ENCODE results near the gene CFTR.

The CFTR gene

DNA sequence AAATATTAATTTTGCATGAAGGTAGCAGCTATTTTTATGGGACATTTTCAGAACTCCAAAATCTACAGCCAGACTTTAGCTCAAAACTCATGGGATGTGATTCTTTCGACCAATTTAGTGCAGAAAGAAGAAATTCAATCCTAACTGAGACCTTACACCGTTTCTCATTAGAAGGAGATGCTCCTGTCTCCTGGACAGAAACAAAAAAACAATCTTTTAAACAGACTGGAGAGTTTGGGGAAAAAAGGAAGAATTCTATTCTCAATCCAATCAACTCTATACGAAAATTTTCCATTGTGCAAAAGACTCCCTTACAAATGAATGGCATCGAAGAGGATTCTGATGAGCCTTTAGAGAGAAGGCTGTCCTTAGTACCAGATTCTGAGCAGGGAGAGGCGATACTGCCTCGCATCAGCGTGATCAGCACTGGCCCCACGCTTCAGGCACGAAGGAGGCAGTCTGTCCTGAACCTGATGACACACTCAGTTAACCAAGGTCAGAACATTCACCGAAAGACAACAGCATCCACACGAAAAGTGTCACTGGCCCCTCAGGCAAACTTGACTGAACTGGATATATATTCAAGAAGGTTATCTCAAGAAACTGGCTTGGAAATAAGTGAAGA lies 112.3 kb downstream of the CFTR start:
- DNase-seq = no peak

DNA sequence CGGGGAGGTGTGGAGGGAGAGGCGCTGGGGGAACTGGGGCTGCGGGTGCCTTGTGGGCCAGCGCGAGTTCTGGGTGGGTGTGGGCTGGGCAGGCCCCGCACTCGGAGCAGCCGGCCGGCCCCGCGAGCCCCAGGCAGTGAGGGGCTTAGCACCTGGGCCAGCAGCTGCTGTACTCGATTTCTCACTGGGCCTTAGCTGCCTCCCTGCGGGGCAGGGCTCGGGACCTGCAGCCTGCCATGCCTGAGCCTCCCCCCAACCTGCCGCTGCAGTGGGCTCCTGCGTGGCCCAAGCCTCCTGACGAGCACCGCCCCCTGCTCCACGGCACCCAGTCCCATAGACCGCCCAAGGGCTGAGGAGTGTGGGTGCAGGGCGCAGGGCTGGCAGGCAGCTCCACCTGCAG lies 116.3 kb downstream of the CFTR start:
- DNase-seq = no peak

DNA sequence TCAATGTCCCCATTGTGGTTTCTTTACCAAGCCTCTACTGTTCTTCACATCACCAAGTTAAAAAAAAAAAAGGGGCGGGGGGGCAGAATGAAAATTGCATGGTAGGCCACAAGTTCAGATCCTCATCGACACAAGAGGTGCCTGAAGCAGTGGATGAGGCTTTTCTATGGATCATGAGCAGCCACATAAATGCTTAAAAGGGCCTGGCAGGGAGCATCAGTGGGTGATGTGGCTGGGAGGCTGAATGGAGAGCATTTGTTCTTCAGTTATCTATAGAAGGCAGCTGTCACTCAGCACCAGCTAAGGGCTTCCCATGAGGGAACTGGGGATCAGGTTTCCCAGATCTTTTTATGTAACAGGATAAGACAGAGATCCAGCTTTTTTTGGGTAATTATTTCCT lies 117.9 kb downstream of the CFTR start:
- DNase-seq = no peak

DNA sequence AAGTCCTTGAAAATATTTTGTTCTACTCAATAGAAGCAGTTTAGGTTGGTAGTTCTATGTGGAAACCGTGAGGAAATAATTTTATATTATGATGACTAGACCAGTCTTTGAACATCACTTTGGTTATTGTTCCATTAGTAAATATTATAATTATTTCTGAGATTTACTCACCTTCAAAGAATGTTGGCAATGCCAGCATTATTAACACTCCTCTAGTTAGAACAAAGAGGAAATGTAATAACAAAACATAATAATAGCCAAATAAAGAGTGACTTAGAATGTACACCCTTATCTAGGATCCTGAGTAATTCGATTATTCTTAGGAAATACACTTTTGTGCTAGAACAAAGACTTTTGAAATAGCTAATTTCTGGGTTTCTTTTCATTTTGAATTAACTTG lies 121.1 kb downstream of the CFTR start:
- no peak for DNase-seq

DNA sequence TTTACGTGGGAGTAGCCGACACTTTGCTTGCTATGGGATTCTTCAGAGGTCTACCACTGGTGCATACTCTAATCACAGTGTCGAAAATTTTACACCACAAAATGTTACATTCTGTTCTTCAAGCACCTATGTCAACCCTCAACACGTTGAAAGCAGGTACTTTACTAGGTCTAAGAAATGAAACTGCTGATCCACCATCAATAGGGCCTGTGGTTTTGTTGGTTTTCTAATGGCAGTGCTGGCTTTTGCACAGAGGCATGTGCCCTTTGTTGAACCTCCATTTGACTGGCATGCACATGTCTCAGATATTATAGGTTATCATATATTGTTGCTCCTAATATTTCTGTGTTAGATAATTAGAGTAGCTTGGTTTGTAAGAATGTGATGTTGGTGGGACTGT lies 123.8 kb downstream of the CFTR start:
- no peak for DNase-seq

DNA sequence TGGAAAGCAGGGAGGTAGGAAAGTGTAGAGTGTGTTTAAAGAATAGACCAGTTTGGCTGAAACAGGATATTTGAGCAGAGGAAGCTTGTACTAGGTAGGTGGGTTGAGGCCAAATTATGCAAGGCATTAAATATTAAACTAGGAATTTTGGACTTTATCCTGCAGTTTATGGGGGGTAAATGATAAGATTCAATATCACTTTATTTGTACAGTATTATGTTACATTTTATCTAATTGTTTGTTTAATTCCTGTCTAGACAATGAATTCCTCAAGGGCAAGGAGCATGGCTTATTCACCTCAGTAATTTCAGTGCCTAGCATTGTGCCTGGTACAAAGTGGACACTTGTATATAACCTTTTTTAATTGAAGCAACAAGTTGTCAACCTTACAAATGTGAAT lies 125.9 kb downstream of the CFTR start:
- no peak for DNase-seq

DNA sequence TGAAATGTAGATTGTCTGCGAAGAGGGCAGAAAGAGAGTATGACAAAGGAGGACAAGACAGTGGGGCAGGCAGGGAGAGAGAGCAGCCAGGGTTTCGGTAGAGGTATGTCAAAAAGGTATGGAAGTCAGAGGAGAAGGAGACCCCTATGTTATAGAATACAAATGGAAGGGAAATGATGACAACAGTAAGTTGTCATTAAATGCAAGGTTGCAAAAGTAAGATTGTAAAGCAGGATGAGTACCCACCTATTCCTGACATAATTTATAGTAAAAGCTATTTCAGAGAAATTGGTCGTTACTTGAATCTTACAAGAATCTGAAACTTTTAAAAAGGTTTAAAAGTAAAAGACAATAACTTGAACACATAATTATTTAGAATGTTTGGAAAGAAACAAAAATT lies 126.3 kb downstream of the CFTR start:
- DNase-seq = no peak

DNA sequence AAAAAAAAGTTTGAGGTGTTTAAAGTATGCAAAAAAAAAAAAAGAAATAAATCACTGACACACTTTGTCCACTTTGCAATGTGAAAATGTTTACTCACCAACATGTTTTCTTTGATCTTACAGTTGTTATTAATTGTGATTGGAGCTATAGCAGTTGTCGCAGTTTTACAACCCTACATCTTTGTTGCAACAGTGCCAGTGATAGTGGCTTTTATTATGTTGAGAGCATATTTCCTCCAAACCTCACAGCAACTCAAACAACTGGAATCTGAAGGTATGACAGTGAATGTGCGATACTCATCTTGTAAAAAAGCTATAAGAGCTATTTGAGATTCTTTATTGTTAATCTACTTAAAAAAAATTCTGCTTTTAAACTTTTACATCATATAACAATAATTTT lies 130.6 kb downstream of the CFTR start:
- DNase-seq = no peak

DNA sequence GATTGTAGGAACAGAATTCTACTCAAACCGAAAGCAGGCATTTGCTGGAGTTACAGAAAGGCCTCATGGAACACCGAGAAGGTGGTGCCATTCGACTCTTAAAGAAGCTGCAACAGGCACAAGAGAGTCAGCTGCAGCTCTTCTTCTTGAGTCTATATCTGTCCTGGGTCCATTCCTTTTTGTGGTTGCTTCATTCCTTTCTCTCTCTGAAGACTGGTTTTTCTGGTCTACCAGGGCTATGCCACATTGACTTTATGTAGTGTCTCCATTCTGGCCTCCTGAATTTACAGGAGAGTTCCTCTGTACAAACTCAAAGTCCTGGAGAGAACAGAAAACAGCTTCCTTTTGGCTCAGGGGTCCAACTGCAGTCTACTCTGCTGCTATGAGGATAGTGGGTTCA lies 132.8 kb downstream of the CFTR start:
- no peak for DNase-seq

DNA sequence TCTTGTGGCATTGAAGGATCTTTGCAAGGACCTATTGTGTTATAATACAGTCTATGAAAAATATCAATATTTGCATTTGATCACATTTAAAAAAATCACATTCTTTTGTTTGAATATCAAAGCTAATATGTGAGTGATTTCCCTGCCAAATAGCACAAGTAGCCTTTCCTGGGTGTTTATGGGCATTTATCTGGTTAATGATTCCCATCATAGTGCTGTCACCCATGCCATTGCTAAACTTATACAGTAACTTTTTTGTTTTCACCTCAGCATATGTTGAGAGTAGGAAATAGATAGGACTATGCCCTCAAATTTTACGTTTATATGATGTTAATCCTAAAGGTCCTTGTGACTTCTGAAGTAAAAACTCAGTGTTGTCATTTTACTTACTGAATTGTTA lies 136.9 kb downstream of the CFTR start:
- no peak for DNase-seq

DNA sequence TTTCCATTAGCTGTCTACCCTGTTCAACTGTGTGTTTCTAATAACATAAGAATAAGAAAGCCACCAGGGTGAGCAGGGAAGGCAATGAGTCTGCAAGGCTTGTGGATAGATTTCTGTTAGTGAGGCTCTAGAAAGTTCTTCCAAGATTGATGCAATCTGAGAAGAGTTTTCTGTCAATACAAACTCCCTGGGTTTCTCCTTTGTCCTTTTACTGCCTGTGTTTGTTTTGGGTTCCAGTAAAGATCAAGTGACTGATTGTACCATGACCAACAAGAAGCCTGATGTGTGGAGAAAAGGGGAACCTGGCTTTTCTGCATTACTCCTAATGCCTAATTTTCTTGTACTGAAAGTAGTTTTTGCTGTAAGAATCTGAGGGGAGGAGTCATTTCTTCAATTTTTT lies 139.9 kb downstream of the CFTR start:
- no peak for DNase-seq

DNA sequence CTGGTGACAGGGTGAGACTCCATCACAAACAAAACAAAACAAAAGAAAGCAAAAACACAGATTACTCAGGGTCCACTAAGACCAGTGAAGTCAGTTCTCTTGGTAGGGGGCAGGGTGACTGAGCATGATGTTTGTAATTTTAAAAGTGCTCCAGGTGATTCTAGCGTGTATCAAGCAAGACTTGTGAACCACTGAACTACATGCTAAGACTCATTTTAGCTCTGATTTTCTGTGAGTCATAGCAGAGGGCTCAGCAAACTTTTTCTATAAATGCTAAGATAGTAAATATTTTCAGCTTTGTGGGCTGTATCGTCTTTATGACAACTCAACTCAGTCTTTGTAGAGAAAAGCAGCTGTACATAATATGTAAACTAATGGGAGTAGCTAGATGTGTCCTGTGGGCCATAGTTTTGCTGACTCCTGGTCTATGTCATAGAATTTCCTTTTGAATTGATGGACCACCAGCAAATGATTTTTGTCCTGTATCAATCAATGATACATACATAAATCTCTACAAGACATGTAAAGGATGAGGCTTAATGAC lies 141.3 kb downstream of the CFTR start:
- DNase-seq = no peak

DNA sequence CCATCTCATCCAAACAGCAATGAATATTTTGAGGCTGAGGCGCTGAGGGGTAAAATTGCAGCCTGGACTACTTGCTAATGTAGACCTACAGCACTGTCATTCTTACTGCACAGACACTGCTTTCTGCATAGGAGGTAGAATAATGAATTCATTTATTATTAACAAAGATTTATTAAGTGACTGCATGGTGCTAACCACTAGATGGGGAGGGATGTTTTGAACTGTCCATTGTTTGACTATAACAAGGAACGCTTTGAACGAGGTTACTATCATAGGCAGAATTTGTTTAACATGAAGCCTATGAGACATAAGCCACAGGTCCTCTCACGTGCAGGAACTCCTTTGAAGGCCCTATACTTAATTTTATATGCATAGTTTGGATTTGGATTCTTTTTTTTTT lies 143.8 kb downstream of the CFTR start:
- DNase-seq = no peak

DNA sequence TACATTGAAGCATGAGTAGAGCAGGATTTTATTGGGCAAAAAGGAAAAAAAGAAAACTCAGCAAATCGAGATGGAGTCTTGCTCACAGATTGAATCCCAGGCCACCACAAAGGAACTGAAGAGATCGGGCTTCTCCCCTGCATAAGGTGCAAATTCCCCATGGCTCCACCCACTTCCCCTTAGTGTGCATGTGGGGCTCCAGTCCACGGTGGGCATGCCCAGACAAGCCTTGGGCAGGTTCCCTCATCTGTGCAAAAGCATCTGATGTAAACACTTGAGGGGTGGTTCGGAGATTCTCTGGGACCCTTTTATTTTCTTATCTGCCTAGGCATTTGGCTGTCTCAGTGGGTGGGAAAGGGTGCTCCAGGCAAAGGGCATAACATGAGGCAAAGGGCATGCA lies 150.7 kb downstream of the CFTR start:
- DNase-seq = no peak

DNA sequence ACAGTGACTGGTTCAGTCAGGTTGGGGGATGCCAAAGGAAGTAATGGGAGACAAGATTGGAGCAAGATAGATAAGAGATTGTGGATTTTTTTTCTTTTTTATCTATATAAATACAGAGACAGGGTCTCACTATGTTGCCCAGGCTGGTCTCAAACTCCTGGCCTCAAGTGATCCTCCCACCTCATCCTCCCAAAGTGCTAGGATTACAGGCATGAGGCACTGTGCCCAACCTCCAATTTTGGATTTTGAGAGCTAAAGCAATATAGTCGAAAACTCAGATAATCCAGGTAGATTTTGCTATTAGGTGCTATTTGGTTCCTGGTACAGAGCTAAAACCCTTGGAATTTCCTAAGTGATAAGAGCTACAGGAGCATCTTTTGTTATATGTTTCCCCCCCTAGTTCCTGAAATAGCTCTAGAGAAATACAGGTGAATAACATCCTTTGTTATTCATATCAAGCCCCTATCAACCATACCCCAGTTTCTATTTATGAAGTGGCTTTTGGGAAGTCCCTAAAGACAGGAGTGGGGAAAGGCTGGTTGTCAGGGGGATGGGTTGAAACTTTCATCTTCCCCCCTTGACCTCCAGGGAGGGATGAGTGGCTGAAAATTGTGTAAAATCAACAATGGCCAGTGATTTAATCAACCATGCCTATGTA lies 151.2 kb downstream of the CFTR start:
- DNase-seq = no peak

DNA sequence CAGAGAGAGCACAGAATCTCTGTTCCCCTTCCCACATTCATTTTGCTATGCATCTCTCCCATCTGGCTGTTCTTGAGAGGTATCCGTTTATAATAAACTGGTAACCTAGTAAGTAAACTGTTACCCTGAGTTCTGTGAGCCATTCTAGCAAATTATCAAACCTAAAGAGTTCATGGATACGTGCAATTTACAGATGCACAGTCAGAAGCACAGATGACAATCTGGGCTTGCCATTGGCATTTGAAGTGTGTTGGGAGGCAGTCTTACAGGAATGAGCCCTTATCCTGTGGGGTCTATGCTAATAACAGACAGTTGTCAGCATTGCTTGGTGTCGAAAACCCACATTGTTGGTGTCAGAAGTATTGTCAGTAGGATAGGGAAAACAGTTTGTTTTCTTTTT lies 151.8 kb downstream of the CFTR start:
- no peak for DNase-seq

DNA sequence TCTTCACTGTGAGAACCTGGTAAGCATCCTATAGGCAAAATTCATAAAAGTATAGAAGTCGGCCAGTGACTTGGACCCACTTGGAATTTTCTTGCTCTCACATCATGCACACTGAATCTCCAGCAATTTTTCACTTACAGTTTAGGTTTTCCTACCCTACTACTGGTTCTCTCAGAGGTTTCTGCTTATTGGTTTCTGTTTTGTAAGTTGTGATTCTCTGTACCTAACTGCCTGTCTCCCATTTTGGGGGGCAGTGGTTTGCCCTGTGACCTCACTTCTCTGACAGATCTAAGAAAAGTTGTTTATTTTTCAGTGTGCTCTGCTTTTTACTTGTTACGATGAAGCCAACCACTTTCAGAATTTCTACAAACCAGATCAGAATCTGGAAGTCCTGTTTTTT lies 158.1 kb downstream of the CFTR start:
- DNase-seq = no peak

DNA sequence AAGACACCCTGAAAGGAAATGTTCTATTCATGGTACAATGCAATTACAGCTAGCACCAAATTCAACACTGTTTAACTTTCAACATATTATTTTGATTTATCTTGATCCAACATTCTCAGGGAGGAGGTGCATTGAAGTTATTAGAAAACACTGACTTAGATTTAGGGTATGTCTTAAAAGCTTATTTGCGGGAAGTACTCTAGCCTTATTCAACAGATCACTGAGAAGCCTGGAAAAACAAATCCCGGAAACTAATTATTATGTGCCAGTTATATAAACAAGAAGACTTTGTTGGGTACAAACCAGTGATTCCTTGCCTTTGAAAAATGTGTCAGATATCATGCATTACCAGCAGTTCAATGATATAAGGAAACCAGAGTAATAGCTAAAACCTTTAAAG lies 160.1 kb downstream of the CFTR start:
- no peak for DNase-seq

DNA sequence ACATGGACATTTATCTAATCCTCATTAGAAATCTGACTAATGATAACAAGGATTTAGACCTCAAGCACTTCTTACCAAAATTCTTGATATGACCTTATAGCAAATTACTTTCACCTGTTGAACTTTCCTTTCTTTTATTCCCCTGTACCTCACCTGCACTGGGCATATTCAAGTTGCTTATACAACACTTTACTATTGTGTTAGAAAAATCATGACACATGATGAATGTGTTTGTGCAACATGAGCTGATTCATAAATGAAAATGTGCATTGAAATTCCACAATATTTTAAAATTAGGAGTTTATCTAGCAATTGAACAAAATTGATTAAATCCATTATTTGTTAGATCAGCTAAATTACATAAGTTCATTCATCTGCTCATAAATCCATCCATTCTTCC lies 160.6 kb downstream of the CFTR start:
- no peak for DNase-seq

DNA sequence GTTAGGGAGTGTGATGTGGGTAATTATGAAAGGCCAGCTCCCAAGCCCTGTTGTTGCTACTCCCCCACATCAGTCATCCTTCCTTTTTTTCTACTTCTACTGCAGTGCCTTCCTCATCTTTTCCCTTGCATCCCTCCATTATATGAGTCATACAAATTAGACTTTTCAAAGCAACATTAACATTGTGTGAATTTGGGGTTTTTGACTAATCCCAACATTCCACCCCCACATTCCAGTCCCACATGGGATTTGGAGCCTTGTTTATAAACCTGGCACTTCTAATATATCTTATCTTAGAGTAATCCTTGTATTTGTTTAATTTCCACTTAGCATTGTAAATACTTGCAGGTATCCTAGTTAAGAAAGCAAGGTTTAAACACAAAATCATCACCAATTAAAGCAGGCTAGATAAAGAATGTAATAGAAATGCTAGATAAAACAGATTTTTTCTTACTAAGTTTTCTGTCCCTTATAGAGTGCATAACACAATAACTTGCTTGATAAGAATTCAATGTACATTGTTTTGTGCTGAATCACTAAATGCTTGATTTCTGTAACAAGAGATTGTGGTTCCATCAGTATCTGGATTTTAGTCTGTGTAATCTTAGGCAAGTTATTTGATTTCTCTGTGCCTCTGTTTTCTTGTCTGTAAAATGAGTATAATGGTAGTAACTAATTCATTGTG lies 165.8 kb downstream of the CFTR start:
- no peak for DNase-seq

DNA sequence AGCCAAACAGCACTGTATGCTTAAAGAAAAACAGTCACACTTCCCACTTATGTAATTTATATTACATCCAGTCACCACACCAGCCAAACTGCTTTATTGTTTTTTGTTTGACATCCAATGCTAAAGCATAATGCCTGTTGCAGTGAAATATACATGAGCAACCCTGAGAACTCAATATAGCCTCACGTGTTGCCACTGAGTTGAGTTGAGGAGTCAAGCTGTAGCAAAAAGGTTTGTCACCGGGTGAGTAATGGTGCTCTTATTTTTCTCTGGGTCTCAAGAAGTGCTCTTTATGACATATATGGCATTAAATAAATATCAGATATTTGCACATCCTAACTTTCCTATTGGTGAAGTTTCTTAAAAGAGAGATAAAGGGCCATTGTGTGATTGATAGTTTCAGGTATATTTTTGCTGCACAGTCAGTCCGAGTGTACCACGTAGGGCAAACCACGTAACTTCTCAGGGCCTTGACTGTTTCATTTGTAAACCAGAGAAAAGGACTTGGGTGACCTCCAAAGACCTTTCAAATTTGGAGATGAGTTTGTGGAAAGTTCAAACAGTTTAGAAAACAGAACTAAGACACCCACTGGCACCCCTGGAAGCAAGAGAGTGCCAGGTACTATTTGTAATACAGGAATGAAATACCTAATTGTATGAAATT lies 168.5 kb downstream of the CFTR start:
- DNase-seq = no peak

DNA sequence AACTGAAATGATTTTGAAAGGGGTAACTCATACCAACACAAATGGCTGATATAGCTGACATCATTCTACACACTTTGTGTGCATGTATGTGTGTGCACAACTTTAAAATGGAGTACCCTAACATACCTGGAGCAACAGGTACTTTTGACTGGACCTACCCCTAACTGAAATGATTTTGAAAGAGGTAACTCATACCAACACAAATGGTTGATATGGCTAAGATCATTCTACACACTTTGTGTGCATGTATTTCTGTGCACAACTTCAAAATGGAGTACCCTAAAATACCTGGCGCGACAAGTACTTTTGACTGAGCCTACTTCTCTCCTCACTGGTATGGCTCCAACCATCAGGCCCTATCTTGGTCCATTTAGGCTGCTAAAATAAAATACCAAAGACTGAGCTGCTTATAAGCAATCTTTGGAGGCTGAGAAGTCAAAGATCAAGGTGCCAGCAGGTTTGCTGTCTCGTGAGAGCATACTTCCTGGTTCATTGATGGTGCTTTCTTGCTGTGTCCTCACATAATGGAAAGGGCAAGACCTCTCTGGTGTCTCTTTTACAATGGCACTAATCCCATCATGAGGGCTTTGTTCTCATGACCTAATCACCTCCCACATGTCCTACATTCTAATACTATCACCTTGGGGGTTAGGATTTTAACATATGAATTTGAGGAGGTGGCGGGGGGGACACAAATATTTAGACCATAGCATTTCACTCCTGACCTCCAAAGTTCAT lies 173.3 kb downstream of the CFTR start:
- no peak for DNase-seq

DNA sequence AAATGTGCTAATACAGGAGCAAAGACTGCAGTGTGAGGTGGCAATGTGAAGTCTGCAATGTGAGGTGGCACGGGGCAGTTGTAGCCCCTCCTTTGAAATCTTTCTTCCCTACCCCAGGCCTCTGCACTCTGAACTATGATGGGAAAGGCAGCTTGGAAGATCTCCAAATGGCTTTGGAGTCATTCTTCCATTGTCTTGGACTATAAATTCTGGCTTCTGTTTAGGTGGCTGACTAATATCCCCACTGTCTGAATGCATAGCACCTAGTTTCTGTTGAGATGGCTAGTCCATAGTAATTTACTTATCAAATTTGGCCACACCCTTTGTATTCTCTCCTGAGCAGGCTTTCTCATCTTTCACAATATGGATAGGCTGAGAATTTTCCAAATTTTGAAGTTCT lies 175.0 kb downstream of the CFTR start:
- DNase-seq = no peak

All from midbrain (tissue), 1 donor.